Mammary epithelial cell (primary cell): ENCODE measurements around the gene SFSWAP.

Source experiments
- CTCF ChIP-seq, 2 donors: IDR thresholded peaks in 1 of 2; conservative IDR thresholded peaks in 1 of 2; 2 replicates each; pipeline ENCODE4 v1.5.1; 2011 to 2012; ENCODE audit warnings: inconsistent platforms in 2 of 2, low read length in 2 of 2, mild to moderate bottlenecking in 2 of 2, control low read depth in 1 of 2, low read depth in 1 of 2; ENCODE audit not compliant: insufficient read depth in 1 of 2; ENCODE audit errors: extremely low read depth in 1 of 2
- EZH2 ChIP-seq: IDR thresholded peaks from 2 replicates; pipeline ENCODE4 v1.6.1; 2012; ENCODE audit warnings: low read length, inconsistent platforms, borderline replicate concordance

- TF ChIP-seq CTCF (conservative IDR thresholded peaks at IDR 0.05 in 1 of 2, IDR thresholded peaks at IDR 0.05 in 1 of 2; ENCODE audit: extremely low read depth in 1 of 2, insufficient read depth in 1 of 2, low read depth in 1 of 2, low read length in 2 of 2) (no peak), EZH2 (no peak)
Measured at GRCh38 chr12:131737150-131737827, 26.4 kb downstream of the SFSWAP start.
